Neural cell (in vitro differentiated cells): ENCODE results near the gene TIMP4. TPM values are rescaled to one million over a fixed set of nuclear protein-coding genes. Genes with fewer than 3 reads are reported as not detected.

Experiments
- H2AFZ ChIP-seq: fragments of 200-600, 300-800 bp; sonication (generic), shearing (Covaris generic); 2 replicates; pipeline ENCODE4 v1.6.0; 2014; ENCODE audit warnings: low read depth, mild to moderate bottlenecking, antibody characterized with exemption, low read length, moderate library complexity
- H3F3A ChIP-seq: fragments of 200-600 bp; shearing (Covaris generic); 2 replicates; pipeline ENCODE4 v1.6.1; 2016; ENCODE audit warnings: mild to moderate bottlenecking, moderate library complexity, mixed read lengths, antibody characterized with exemption, low read length; ENCODE audit not compliant: insufficient read depth, poor library complexity, severe bottlenecking
- H3K27ac ChIP-seq: fragments of 200-600, 300-800 bp; sonication (generic), shearing (Covaris generic); 2 replicates; pipeline ENCODE4 v1.5.1; 2014; ENCODE audit warnings: mild to moderate bottlenecking, low read length, moderate library complexity
- H3K27me3 ChIP-seq: fragments of 300-800, 200-600 bp; sonication (generic), shearing (Covaris generic); 2 replicates; pipeline ENCODE4 v1.6.0; 2014; ENCODE audit warnings: mild to moderate bottlenecking, low read depth, low read length, moderate library complexity; ENCODE audit not compliant: insufficient read depth
- H3K36me3 ChIP-seq: fragments of 300-800, 200-600 bp; sonication (generic), shearing (Covaris generic); 2 replicates; pipeline ENCODE4 v1.5.1; 2014; ENCODE audit warnings: mild to moderate bottlenecking, antibody characterized with exemption, low read length, moderate library complexity; ENCODE audit not compliant: insufficient read depth
- H3K4me2 ChIP-seq: fragments of 300-800, 200-600 bp; sonication (generic), shearing (Covaris generic); 2 replicates; pipeline ENCODE4 v1.6.0; 2014; ENCODE audit warnings: mild to moderate bottlenecking, low read length
- H3K4me3 ChIP-seq: fragments of 300-800, 200-600 bp; sonication (generic), shearing (Covaris generic); 2 replicates; pipeline ENCODE4 v1.5.1; 2014; ENCODE audit warnings: mild to moderate bottlenecking, low read length, moderate library complexity
- H3K79me2 ChIP-seq: fragments of 200-600 bp; shearing (Covaris generic); replicated peaks from 2 replicates; pipeline ENCODE4 v1.6.0; 2014; ENCODE audit warnings: mild to moderate bottlenecking, low read length, moderate library complexity; ENCODE audit not compliant: insufficient read depth
- H3K9ac ChIP-seq: fragments of 300-800, 200-600 bp; sonication (generic), shearing (Covaris generic); 2 replicates; pipeline ENCODE4 v1.6.1; 2016; ENCODE audit warnings: mild to moderate bottlenecking, low read length, mixed read lengths
- H3K9me2 ChIP-seq: fragments of 200-600 bp; shearing (Covaris generic); 2 replicates; pipeline ENCODE4 v1.6.1; 2016; ENCODE audit warnings: mild to moderate bottlenecking, low read length, mixed read lengths; ENCODE audit not compliant: insufficient read depth
- H3K9me3 ChIP-seq: fragments of 200-600, 300-800 bp; sonication (generic), shearing (Covaris generic); 2 replicates; pipeline ENCODE4 v1.6.1; 2016; ENCODE audit warnings: mild to moderate bottlenecking, mixed run types, low read length, moderate library complexity, mixed read lengths
- H4K20me1 ChIP-seq: fragments of 200-600 bp; shearing (Covaris generic); 2 replicates; pipeline ENCODE4 v1.6.1; 2016; ENCODE audit warnings: mild to moderate bottlenecking, mixed run types; ENCODE audit not compliant: insufficient read depth
- CTCF ChIP-seq: fragments of 450-650 bp; IDR thresholded peaks from 2 replicates; pipeline ENCODE4 v1.5.1; 2014; ENCODE audit warnings: antibody characterized with exemption, mild to moderate bottlenecking, moderate library complexity; ENCODE audit not compliant: poor library complexity, severe bottlenecking
- EP300 ChIP-seq: fragments of 450-650 bp; conservative IDR thresholded peaks from 2 replicates; pipeline ENCODE4 v1.6.1; 2014; ENCODE audit warnings: antibody characterized with exemption, mild to moderate bottlenecking, moderate library complexity; ENCODE audit not compliant: poor library complexity, severe bottlenecking
- EZH2 ChIP-seq: fragments of 200-600, 300-800 bp; shearing (Covaris generic), sonication (generic); IDR thresholded peaks from 2 replicates; pipeline ENCODE4 v1.6.1; 2014; ENCODE audit warnings: antibody characterized with exemption, low read length, borderline replicate concordance, mild to moderate bottlenecking; ENCODE audit not compliant: insufficient read depth, poor library complexity, severe bottlenecking
- MXI1 ChIP-seq: fragments of 450-650 bp; conservative IDR thresholded peaks from 2 replicates; pipeline ENCODE4 v1.6.1; 2014; ENCODE audit warnings: antibody characterized with exemption, mild to moderate bottlenecking; ENCODE audit not compliant: poor library complexity, severe bottlenecking
- POLR2AphosphoS5 ChIP-seq: IDR thresholded peaks from 2 replicates; pipeline ENCODE4 v1.6.1; 2012
- RAD21 ChIP-seq: fragments of 450-650 bp; conservative IDR thresholded peaks from 2 replicates; pipeline ENCODE4 v1.6.1; 2014; ENCODE audit warnings: antibody characterized with exemption, mild to moderate bottlenecking, moderate library complexity
- REST ChIP-seq: IDR thresholded peaks from 2 replicates; pipeline ENCODE4 v1.6.1; 2012; ENCODE audit warnings: borderline replicate concordance
- SMC3 ChIP-seq: fragments of 450-650 bp; conservative IDR thresholded peaks from 2 replicates; pipeline ENCODE4 v1.6.1; 2014; ENCODE audit warnings: antibody characterized with exemption, mild to moderate bottlenecking, moderate library complexity; ENCODE audit not compliant: poor library complexity
- TAF1 ChIP-seq: IDR thresholded peaks from 2 replicates; pipeline ENCODE4 v1.6.1; 2012; ENCODE audit warnings: low read depth
- polyA plus RNA-seq: library from polyadenylated mRNA; depleted of rRNA; stranded (reverse); fragments of >200 nt; gene quantifications from 2 replicates; pipeline ENCODE4 v1.2.3, GENCODE V29; 2014

The TIMP4 gene
- polyA plus RNA-seq, 1 donor from 2014 or later = not detected

- Histone ChIP-seq H4K20me1 (no peaks in the 10 kb centered on the region), H3K9me2 (no peaks in the 10 kb centered on the region), H2AFZ (no peak overlapping the region), H3K9me3 (no peaks in the 10 kb centered on the region), H3K4me3 (no peak overlapping the region), H3K36me3 (no peaks in the 10 kb centered on the region), H3F3A (no peaks in the 10 kb centered on the region), H3K27me3 (no peaks in the 10 kb centered on the region), H3K27ac (no peak overlapping the region), H3K4me2 (no peak overlapping the region), H3K9ac (no peak overlapping the region), H3K79me2 (no peaks in the 10 kb centered on the region)
- TF ChIP-seq MXI1 = no peak
- peak; percentile 18 for TF ChIP-seq CTCF
- TF ChIP-seq REST = no peak
- TF ChIP-seq RAD21 = peak; percentile 18
- no peak for TF ChIP-seq POLR2AphosphoS5
- no peak for TF ChIP-seq EP300
Measured at GRCh38 chr3:12138044-12138443, 20.7 kb downstream of the TIMP4 start.

- Histone ChIP-seq H2AFZ (no peak overlapping the region), H3K4me2 (no peak overlapping the region), H3K4me3 (no peak overlapping the region), H3F3A (no peaks in the 10 kb centered on the region), H3K27ac (no peak overlapping the region), H4K20me1 (no peaks in the 10 kb centered on the region), H3K9ac (no peak overlapping the region), H3K9me2 (no peaks in the 10 kb centered on the region), H3K79me2 (no peaks in the 10 kb centered on the region), H3K36me3 (no peaks in the 10 kb centered on the region), H3K9me3 (no peaks in the 10 kb centered on the region), H3K27me3 (no peaks in the 10 kb centered on the region)
- TF ChIP-seq EP300 (no peak), EZH2 (no peak), TAF1 (no peak), REST (no peak), RAD21 (no peak), SMC3 (no peak), MXI1 (no peak), CTCF (no peak), POLR2AphosphoS5 (no peak)
Measured at GRCh38 chr3:12136371-12136770, 22.3 kb downstream of the TIMP4 start.
